Nephron (organoid): ENCODE data around the gene H2BK1.

Experiments
- H3K27ac Mint-ChIP-seq, 3 experiments: 2 replicates each; pipeline ENCODE4 v1.8.0; 2020; ENCODE audit warnings: mixed read lengths in 3 of 3, mild to moderate bottlenecking in 2 of 3, moderate library complexity in 1 of 3
- H3K27me3 Mint-ChIP-seq: 2 replicates; pipeline ENCODE4 v1.8.0; 2021; ENCODE audit warnings: low read depth, mild to moderate bottlenecking, moderate library complexity, mixed read lengths
- H3K36me3 Mint-ChIP-seq: 2 replicates; pipeline ENCODE4 v1.8.0; 2020; ENCODE audit warnings: low read depth, mixed read lengths
- H3K4me1 Mint-ChIP-seq: 2 replicates; pipeline ENCODE4 v1.8.0; 2020; ENCODE audit warnings: mixed read lengths
- H3K4me3 Mint-ChIP-seq, 3 experiments: 2 replicates each; pipeline ENCODE4 v1.8.0; 2020; ENCODE audit warnings: mild to moderate bottlenecking in 3 of 3, mixed read lengths in 3 of 3, moderate library complexity in 2 of 3
- H3K9me3 Mint-ChIP-seq: 2 replicates; pipeline ENCODE4 v1.8.0; 2020; ENCODE audit warnings: mixed read lengths
- CTCF ChIP-seq, 3 experiments: fragments of 200-600 bp; sonication (generic); IDR thresholded peaks; one replicate each; pipeline ENCODE4 v1.5.0; 2021; ENCODE audit warnings: antibody characterized with exemption in 3 of 3; ENCODE audit not compliant: unreplicated experiment in 3 of 3

H2BK1 gene

GRCh38 chr7:151211155-151211772 is 976 bp upstream of the H2BK1 start:
- H3K9me3 Mint-ChIP-seq = no peaks in the 10 kb centered on the region
- no peak overlapping the region for H3K4me3 Mint-ChIP-seq
- peaks cover 31% of the 10 kb centered on the region for H3K36me3 Mint-ChIP-seq
- H3K27ac Mint-ChIP-seq = no peak overlapping the region
- no peaks in the 10 kb centered on the region for H3K4me1 Mint-ChIP-seq
- TF ChIP-seq CTCF (IDR thresholded peaks at IDR 0.05; ENCODE audit: unreplicated experiment in 3 of 3) = no peak
- peaks cover 5% of the 10 kb centered on the region for H3K27me3 Mint-ChIP-seq

GRCh38 chr7:151209588-151209987 is 700 bp downstream of the H2BK1 start:
- no peak for TF ChIP-seq CTCF (IDR thresholded peaks at IDR 0.05; ENCODE audit: unreplicated experiment in 3 of 3)
- no peak overlapping the region for H3K4me3 Mint-ChIP-seq
- peaks cover 17% of the 10 kb centered on the region for H3K36me3 Mint-ChIP-seq
- no peak overlapping the region for H3K27ac Mint-ChIP-seq
- H3K27me3 Mint-ChIP-seq = peaks cover 19% of the 10 kb centered on the region
- no peaks in the 10 kb centered on the region for H3K4me1 Mint-ChIP-seq
- H3K9me3 Mint-ChIP-seq = no peaks in the 10 kb centered on the region

GRCh38 chr7:151208253-151208862 is 1.9 kb downstream of the H2BK1 start:
- no peaks in the 10 kb centered on the region for H3K9me3 Mint-ChIP-seq
- H3K36me3 Mint-ChIP-seq = peaks cover 9% of the 10 kb centered on the region
- no peak for TF ChIP-seq CTCF (IDR thresholded peaks at IDR 0.05; ENCODE audit: unreplicated experiment in 3 of 3)
- H3K27me3 Mint-ChIP-seq = peaks cover 23% of the 10 kb centered on the region
- no peaks in the 10 kb centered on the region for H3K4me1 Mint-ChIP-seq
- H3K27ac Mint-ChIP-seq = no peak overlapping the region
- no peak overlapping the region for H3K4me3 Mint-ChIP-seq

GRCh38 chr7:151207804-151208203 is 2.5 kb downstream of the H2BK1 start:
- no peaks in the 10 kb centered on the region for H3K4me1 Mint-ChIP-seq
- peaks cover 23% of the 10 kb centered on the region for H3K27me3 Mint-ChIP-seq
- peaks cover 4% of the 10 kb centered on the region for H3K36me3 Mint-ChIP-seq
- H3K4me3 Mint-ChIP-seq = no peak overlapping the region
- H3K9me3 Mint-ChIP-seq = no peaks in the 10 kb centered on the region
- TF ChIP-seq CTCF (IDR thresholded peaks at IDR 0.05; ENCODE audit: unreplicated experiment in 3 of 3) = no peak
- H3K27ac Mint-ChIP-seq = no peak overlapping the region

- H3K4me1 Mint-ChIP-seq = no peaks in the 10 kb centered on the region
- H3K36me3 Mint-ChIP-seq = peaks cover 4% of the 10 kb centered on the region
- TF ChIP-seq CTCF (IDR thresholded peaks at IDR 0.05; ENCODE audit: unreplicated experiment in 3 of 3) = no peak
Measured at GRCh38 chr7:151207315-151207714, 3.0 kb downstream of the H2BK1 start.

GRCh38 chr7:151206914-151207313 is 3.4 kb downstream of the H2BK1 start:
- Mint-ChIP-seq H3K27me3 (peaks cover 23% of the 10 kb centered on the region), H3K4me1 (no peaks in the 10 kb centered on the region), H3K36me3 (peaks cover 4% of the 10 kb centered on the region), H3K27ac (no peak overlapping the region), H3K4me3 (no peak overlapping the region), H3K9me3 (no peaks in the 10 kb centered on the region)
- TF ChIP-seq CTCF (IDR thresholded peaks at IDR 0.05; ENCODE audit: unreplicated experiment in 3 of 3) = no peak

More at GRCh38 chr7:151207315-151207714, 3.0 kb downstream of the H2BK1 start:
- H3K27me3 Mint-ChIP-seq = peaks cover 23% of the 10 kb centered on the region
- H3K9me3 Mint-ChIP-seq = no peaks in the 10 kb centered on the region
- H3K27ac Mint-ChIP-seq = no peak overlapping the region
- H3K4me3 Mint-ChIP-seq = no peak overlapping the region
